ENCODE measurements around the gene DIPK2B. TPM values are rescaled to one million over a fixed set of nuclear protein-coding genes. Genes with fewer than 3 reads are reported as not detected.

DIPK2B gene
- total RNA-seq, 1 donor from 2014 or later = 13.2 TPM

DNA sequence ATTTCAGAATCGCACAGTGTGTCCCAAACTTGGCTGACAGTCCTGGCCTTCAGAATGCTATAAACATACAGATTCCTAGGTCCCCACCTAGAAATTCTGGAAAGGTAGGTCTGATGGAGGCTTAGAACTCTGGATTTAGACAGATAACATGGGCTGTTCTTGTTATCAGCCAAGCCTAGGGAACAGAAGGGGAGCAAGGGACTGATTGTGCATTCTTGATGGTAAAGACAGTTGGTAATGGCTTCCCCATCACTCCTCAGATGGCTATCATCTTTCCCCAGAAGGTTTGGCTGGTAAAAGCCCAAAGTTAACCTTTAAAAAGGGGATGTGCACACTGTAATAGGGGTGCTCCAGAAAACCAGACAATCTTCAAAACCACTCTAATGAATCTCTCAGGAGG lies 35.7 kb downstream of the DIPK2B start:
- no peaks in the 10 kb centered on the region for H3K36me3 ChIP-seq

DNA sequence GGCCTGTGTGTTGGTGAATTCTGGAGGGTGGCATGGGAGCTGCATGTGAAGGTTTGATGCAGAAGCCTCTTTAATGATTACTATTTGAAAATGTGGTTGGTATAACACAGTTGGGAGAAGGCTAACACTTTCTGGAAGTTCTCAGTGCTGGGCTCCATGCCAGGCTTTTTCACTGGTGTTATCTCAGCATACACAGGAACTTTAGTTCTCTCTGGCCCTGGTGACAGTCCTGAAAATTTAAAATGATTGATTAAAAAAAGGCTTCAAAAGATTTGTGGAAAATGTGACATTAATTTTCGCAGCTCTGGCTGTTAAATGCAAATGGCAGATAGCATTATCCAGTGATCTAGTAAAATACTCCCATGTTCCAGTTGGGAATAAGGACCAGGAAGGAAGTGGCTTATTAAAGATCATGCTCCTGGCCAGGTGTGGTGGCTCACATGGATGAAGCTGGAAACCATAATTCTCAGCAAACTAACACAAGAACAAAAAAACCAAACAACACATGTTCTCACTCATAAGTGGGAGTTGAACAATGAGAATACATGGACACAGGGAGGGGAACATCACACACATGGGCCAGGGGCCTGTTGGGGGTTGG lies 36.6 kb downstream of the DIPK2B start:
- DNase-seq = peak; percentile 41
- no peaks in the 10 kb centered on the region for H3K27me3 ChIP-seq (ENCODE audit: low read depth)

More for the DNA sequence above, 35.7 kb downstream of the DIPK2B start:
- Histone ChIP-seq H3K4me3 (no peak overlapping the region), H3K4me1 (peaks cover 3% of the 10 kb centered on the region), H3K27ac (replicated peaks) (no peak overlapping the region), H3K27me3 (ENCODE audit: low read depth) (no peaks in the 10 kb centered on the region), H3K9me3 (replicated peaks) (peaks cover 8% of the 10 kb centered on the region)
- no peak for DNase-seq
- TF ChIP-seq, protein P1, sequence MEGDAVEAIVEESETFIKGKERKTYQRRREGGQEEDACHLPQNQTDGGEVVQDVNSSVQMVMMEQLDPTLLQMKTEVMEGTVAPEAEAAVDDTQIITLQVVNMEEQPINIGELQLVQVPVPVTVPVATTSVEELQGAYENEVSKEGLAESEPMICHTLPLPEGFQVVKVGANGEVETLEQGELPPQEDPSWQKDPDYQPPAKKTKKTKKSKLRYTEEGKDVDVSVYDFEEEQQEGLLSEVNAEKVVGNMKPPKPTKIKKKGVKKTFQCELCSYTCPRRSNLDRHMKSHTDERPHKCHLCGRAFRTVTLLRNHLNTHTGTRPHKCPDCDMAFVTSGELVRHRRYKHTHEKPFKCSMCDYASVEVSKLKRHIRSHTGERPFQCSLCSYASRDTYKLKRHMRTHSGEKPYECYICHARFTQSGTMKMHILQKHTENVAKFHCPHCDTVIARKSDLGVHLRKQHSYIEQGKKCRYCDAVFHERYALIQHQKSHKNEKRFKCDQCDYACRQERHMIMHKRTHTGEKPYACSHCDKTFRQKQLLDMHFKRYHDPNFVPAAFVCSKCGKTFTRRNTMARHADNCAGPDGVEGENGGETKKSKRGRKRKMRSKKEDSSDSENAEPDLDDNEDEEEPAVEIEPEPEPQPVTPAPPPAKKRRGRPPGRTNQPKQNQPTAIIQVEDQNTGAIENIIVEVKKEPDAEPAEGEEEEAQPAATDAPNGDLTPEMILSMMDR (IDR thresholded peaks at IDR 0.05; ENCODE audit: borderline replicate concordance) = no peak
- intact Hi-C loops (cut with micrococcal nuclease) = no loop called here

DNA sequence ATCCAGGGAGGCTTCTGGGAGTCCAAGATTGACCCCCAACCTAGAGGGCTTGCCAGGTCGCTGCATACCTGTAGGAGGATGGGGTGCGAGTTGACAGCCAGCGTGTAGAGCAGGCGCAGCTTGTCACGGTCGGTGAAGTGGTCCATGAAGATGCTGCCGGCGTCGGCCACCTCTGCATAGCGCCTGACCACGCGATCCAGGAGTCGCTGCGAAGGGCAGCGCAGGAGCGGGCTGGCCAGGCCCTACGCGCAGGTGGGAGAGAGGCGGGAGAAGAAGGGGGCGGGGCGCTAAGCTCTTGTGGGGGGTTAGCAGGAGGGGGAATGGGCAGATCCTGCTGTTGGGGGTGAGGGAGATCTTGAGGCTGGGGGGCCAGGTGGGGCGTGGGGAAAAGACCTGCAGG lies 43.0 kb downstream of the DIPK2B start:
- no peaks in the 10 kb centered on the region for H3K4me1 ChIP-seq
- DNase-seq = no peak
- TF ChIP-seq, protein P1 (IDR thresholded peaks at IDR 0.05; ENCODE audit: borderline replicate concordance) = no peak
- peaks cover 8% of the 10 kb centered on the region for H3K9me3 ChIP-seq (replicated peaks)
- no peak overlapping the region for H3K4me3 ChIP-seq
- no peaks in the 10 kb centered on the region for H3K27me3 ChIP-seq (ENCODE audit: low read depth)
- intact Hi-C loops (cut with micrococcal nuclease) = no loop called here
- H3K27ac ChIP-seq (replicated peaks) = no peak overlapping the region
- H3K36me3 ChIP-seq = no peaks in the 10 kb centered on the region

More for the DNA sequence above, 36.6 kb downstream of the DIPK2B start:
- peaks cover 3% of the 10 kb centered on the region for H3K4me1 ChIP-seq
- peaks cover 8% of the 10 kb centered on the region for H3K9me3 ChIP-seq (replicated peaks)
- H3K36me3 ChIP-seq = no peaks in the 10 kb centered on the region
- H3K4me3 ChIP-seq = no peak overlapping the region
- intact Hi-C loops (cut with micrococcal nuclease) = no loop called here
- TF ChIP-seq, protein P1 (IDR thresholded peaks at IDR 0.05; ENCODE audit: borderline replicate concordance) = no peak
- no peak overlapping the region for H3K27ac ChIP-seq (replicated peaks)

DNA sequence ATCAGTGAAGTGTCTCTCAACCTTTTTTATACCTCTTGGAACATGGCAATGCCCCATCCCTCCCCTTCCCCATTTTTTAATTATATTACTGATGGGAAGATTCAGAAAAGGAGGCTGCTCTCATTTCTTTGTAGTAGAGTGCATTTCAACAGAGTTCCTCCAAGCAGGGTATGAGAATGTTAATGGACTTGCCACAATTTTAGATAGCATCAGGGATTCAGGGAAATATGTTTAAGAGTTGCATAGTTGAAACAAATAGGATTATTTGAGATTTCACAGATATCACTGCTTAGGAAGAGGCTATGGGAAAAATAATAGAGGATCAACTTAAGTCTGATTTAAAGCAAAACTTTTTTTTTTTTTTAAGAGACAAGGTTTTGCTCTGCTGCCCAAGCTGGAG lies 46.2 kb downstream of the DIPK2B start:
- Histone ChIP-seq H3K4me1 (no peaks in the 10 kb centered on the region), H3K9me3 (replicated peaks) (no peaks in the 10 kb centered on the region), H3K36me3 (no peaks in the 10 kb centered on the region), H3K4me3 (no peak overlapping the region), H3K27ac (replicated peaks) (no peak overlapping the region), H3K27me3 (ENCODE audit: low read depth) (no peaks in the 10 kb centered on the region)
- TF ChIP-seq, protein P1 (IDR thresholded peaks at IDR 0.05; ENCODE audit: borderline replicate concordance) = no peak
- DNase-seq = no peak
- intact Hi-C loops (cut with micrococcal nuclease) = no loop called here

DNA sequence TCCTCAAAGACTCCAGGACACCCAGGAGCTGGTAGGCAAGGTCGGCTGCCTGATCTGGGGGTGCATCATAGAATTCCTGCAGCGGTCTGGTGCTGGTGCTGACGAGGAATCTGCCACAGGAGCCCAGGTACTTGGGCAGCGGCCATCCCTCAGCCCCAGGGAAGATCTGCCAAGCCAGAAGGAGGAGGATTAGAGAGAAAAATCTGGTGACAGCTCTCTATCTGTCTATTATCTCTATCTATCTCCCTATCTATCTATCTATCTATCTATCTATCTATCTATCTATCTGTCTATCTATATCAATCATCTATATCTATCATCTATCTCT lies 46.7 kb downstream of the DIPK2B start:
- intact Hi-C loops (cut with micrococcal nuclease) = no loop called here
- TF ChIP-seq, protein P1 (IDR thresholded peaks at IDR 0.05; ENCODE audit: borderline replicate concordance) = no peak

More for the DNA sequence above, 46.7 kb downstream of the DIPK2B start:
- Histone ChIP-seq H3K27ac (replicated peaks) (no peak overlapping the region), H3K9me3 (replicated peaks) (no peaks in the 10 kb centered on the region), H3K36me3 (no peaks in the 10 kb centered on the region), H3K27me3 (ENCODE audit: low read depth) (no peaks in the 10 kb centered on the region), H3K4me1 (no peaks in the 10 kb centered on the region), H3K4me3 (no peak overlapping the region)
- no peak for DNase-seq

All from left ventricle myocardium inferior (tissue), 1 donor.